ENCODE results near the gene PDE1A. TPM values are rescaled to one million over a fixed set of nuclear protein-coding genes. Genes with fewer than 3 reads are reported as not detected.

The PDE1A gene
- total and polyA plus RNA-seq, 12 donors: 4.0 to 17.4 (median 5.8) TPM

DNA sequence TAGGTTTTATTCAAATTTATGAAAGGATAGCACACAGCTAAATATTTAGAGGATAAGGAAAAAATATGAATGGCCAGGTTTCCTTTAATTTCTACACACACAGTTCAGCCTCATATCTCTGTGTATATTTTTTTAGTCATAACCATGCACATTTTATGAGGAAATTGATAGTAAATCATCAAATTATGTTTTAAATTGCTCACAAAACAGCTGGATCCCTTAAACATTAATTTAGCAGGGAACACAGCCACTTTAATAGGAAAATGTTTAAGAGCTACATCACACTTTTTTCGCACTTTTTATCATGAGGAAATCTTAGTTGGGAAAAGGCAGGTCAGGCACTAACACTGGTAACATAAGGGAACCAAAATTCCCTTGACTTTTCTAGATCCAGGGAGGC lies 65.4 kb downstream of the PDE1A start:
- H3K27me3 ChIP-seq: no peaks in the 10 kb centered on the region
- H3K4me1 ChIP-seq (replicated peaks in 1 of 2): no peaks in the 10 kb centered on the region
- no peaks in the 10 kb centered on the region for H3K9me3 ChIP-seq (replicated peaks in 1 of 3)
- no peaks in the 10 kb centered on the region for H3K36me3 ChIP-seq (replicated peaks in 1 of 2)
- no peak overlapping the region for H3K27ac ChIP-seq
- intact Hi-C loops (cut with DNase I): no loop called here
- 45 to 66% (median 58%) methylated on average over 1 of the region's 1 CpG for WGBS, 4 donors
- no peak for TF ChIP-seq CTCF (IDR thresholded peaks at IDR 0.05)
- no peak for TF ChIP-seq POLR2A (IDR thresholded peaks at IDR 0.05)
- H3K4me3 ChIP-seq: no peak overlapping the region
- no peak for DNase-seq

- H3K27me3 ChIP-seq: no peaks in the 10 kb centered on the region
- H3K4me1 ChIP-seq (replicated peaks in 1 of 2): no peaks in the 10 kb centered on the region
- TF ChIP-seq POLR2A (IDR thresholded peaks at IDR 0.05) (no peak), CTCF (IDR thresholded peaks at IDR 0.05) (no peak)
- H3K9me3 ChIP-seq (replicated peaks in 1 of 3): no peaks in the 10 kb centered on the region
- 83 to 96% (median 93%) methylated on average over 2 of the region's 2 CpGs for WGBS, 4 donors
- intact Hi-C loops (cut with DNase I): no loop called here
- no peak overlapping the region for H3K4me3 ChIP-seq
- H3K36me3 ChIP-seq (replicated peaks in 1 of 2): no peaks in the 10 kb centered on the region
- DNase-seq: no peak
- H3K27ac ChIP-seq: no peak overlapping the region
Measured at GRCh38 chr2:182360663-182361260, 66.1 kb downstream of the PDE1A start.

- no peaks in the 10 kb centered on the region for H3K27me3 ChIP-seq
- H3K27ac ChIP-seq: peak overlapping the region in 1 of 5 donors; percentile 32
- TF ChIP-seq POLR2A (IDR thresholded peaks at IDR 0.05) (no peak), CTCF (IDR thresholded peaks at IDR 0.05) (no peak)
- no peak overlapping the region for H3K4me3 ChIP-seq
- WGBS, 4 donors: 41 to 54% (median 51%) methylated on average over 10 of the region's 10 CpGs
- peak in 5 of 7 donors; percentile 15 to 51 (median 17) for DNase-seq
- H3K36me3 ChIP-seq (replicated peaks in 1 of 2): no peaks in the 10 kb centered on the region
- H3K4me1 ChIP-seq (replicated peaks in 1 of 2): no peaks in the 10 kb centered on the region
- intact Hi-C loops (cut with DNase I): no loop called here
- no peaks in the 10 kb centered on the region for H3K9me3 ChIP-seq (replicated peaks in 1 of 3)
Measured at GRCh38 chr2:182359990-182360662, 66.7 kb downstream of the PDE1A start.

GRCh38 chr2:182359027-182359989 lies 67.5 kb downstream of the PDE1A start:
- no peak for TF ChIP-seq POLR2A (IDR thresholded peaks at IDR 0.05)
- TF ChIP-seq CTCF (IDR thresholded peaks at IDR 0.05): no peak
- Histone ChIP-seq H3K4me3 (no peak overlapping the region), H3K4me1 (replicated peaks in 1 of 2) (no peaks in the 10 kb centered on the region), H3K27me3 (no peaks in the 10 kb centered on the region), H3K9me3 (replicated peaks in 1 of 3) (no peaks in the 10 kb centered on the region), H3K27ac (peak overlapping the region in 1 of 5 donors; percentile 32), H3K36me3 (replicated peaks in 1 of 2) (no peaks in the 10 kb centered on the region)
- intact Hi-C loops (cut with DNase I): no loop called here
- no peak for DNase-seq
- 48 to 60% (median 55%) methylated on average over 8 of the region's 8 CpGs for WGBS, 4 donors

Data from adrenal gland (tissue), 12 donors.